HG03457 (cell line): Measurements from ENCODE around the gene N4BP2.

Experiments used
- ATAC-seq: cut with Tn5 transposase; IDR thresholded peaks from one replicate; pipeline ENCODE4 v1.9.1; 2021; ENCODE audit warnings: moderate number of reproducible peaks; ENCODE audit not compliant: unreplicated experiment

N4BP2 gene

GRCh38 chr4:40149960-40150385, 93.3 kb downstream of the N4BP2 start:
- ATAC-seq, result no peak

- ATAC-seq, result no peak
Observed at GRCh38 chr4:40150932-40151331, 94.3 kb downstream of the N4BP2 start.

GRCh38 chr4:40152637-40153036, 96.0 kb downstream of the N4BP2 start:
- no peak for ATAC-seq

DNA sequence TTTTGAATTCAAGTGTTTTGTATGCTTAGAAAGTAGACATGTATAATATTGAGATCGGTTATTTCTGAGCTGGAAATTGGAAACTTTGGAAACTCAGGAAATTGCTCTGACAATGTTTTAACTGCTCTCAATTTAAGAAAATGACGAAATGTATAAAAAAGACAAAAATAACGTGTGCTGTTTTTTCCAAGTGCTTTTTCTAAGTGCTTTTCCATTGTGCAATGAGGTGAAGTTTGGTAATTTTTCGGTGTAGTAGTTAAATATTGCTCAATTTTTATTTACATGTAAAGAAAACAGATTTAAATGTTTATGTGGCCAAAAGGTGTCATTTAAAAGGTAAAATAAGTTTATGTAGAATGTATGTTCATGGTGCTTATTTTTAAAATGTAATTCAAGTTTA, 100.8 kb downstream of the N4BP2 start:
- ATAC-seq, result no peak

DNA sequence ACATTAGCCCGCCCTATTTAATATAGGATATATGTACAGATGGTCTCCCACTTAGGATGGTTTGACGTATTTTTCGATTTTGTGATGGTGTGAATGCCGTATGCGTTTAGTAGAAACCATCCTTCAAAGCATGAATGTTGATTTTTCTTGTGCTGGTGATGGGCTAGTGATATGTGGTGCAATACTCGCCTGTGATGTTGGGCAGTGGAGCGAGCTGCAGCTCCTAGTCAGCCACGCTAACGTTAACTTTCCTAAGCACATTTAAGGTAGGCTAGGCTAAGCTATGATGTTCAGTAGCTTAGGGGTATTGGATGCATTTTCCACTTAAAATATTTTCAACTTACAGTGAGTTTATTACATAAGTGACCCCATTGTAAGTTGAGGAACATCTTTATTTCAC, 103.6 kb downstream of the N4BP2 start:
- ATAC-seq, result no peak

GRCh38 chr4:40164459-40164858, 107.8 kb downstream of the N4BP2 start:
- no peak for ATAC-seq

DNA sequence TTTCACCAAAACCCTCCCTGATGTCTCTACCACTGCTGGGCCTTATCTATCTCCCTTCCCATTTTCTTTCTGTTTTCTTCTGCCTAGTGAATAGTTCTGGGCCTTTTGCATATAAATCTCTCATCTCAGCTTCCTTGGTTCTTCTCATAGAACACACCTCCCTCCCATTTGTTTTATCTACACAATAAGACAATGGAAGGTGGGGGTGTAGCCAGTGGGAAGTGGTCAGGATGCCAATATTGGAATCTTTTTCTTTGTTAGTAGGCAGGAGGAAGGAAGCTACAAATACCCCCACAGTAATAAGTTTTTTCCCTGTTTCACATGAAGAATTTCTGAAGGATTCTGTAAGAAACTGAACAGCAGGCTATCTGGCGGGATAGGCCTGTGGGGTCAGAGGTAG, 109.3 kb downstream of the N4BP2 start:
- no peak for ATAC-seq

DNA sequence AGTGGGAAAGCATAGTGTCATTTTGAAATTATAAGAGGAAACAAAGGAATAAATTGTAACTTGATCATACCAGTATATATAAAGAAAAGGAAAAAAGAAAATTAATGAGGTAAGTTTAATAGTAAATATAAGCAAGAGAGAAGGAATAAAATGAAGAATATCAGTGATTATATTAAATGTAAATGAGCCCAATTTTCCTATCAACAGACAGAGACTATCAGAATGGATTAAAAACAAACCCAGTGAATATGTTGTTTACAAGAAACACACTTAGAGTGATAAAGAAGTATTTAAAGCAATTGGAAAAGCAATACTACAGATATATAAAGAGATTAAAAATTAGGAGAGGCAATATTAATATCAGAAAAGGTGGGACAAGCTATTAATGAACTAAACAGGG, 111.4 kb downstream of the N4BP2 start:
- ATAC-seq, result no peak

DNA sequence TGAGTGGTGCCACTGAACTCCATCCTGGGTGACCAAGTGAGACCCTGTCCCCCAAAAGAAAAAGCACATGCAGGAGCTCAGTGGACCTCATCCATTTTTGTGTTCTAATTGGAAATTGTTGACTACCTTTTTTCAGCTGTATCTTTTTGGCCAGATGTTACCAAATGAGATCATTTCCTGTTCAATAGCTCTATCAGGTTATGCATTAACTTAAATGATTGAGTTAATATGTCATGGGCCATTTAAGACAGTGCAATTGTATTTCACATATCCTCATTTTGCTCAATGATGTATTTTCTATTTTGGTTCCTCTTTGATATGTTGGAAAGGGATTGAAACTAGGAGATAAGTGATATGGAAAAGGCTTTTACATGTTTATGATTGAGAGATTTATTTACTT, 113.9 kb downstream of the N4BP2 start:
- ATAC-seq, result no peak

GRCh38 chr4:40173470-40173875, 116.8 kb downstream of the N4BP2 start:
- peak; percentile 59 for ATAC-seq

- no peak for ATAC-seq
Observed at GRCh38 chr4:40176602-40177001, 120.0 kb downstream of the N4BP2 start.

GRCh38 chr4:40177591-40177990, 120.9 kb downstream of the N4BP2 start:
- ATAC-seq, result no peak

GRCh38 chr4:40178672-40179071, 122.0 kb downstream of the N4BP2 start:
- no peak for ATAC-seq

- no peak for ATAC-seq
Observed at GRCh38 chr4:40179360-40179759, 122.7 kb downstream of the N4BP2 start.

DNA sequence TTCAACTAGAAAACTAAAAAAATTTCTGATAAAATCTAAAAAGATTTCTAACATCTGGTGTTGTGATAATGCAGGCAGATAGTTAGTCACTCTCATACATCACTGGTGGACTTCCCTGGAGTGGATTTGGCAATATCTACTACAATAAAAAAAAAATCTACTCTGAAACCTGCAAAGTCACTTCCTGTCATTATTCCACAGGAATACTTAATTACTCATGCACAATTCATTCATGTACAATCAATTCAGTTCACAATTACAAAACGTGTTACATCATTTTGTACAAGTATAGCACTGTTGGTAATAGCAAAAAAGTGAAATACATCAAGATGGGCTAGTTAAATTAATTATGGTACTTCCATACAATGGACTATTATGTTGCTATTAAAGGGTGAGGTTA, 123.7 kb downstream of the N4BP2 start:
- no peak for ATAC-seq

- ATAC-seq, result no peak
Observed at GRCh38 chr4:40182001-40182400, 125.4 kb downstream of the N4BP2 start.

DNA sequence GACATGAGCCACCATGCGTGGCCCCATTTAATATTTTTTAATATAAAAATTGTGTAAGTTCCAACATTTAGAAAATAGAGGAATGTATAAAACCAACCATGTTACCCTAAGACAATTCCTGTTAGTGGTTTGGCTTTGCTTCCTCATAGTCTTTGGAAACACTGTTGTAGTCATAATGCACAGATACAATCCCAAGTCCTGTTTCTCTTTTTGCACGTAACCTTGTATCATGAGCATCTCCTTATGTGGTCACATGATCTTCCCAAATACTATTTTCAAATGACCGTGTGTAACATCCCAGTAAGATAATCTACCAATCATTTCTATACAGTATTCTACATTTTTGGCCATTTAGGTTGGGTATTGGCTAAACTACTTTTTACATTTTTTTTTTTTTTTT, 126.3 kb downstream of the N4BP2 start:
- no peak for ATAC-seq

- no peak for ATAC-seq
Observed at GRCh38 chr4:40183615-40184411, 127.2 kb downstream of the N4BP2 start.

DNA sequence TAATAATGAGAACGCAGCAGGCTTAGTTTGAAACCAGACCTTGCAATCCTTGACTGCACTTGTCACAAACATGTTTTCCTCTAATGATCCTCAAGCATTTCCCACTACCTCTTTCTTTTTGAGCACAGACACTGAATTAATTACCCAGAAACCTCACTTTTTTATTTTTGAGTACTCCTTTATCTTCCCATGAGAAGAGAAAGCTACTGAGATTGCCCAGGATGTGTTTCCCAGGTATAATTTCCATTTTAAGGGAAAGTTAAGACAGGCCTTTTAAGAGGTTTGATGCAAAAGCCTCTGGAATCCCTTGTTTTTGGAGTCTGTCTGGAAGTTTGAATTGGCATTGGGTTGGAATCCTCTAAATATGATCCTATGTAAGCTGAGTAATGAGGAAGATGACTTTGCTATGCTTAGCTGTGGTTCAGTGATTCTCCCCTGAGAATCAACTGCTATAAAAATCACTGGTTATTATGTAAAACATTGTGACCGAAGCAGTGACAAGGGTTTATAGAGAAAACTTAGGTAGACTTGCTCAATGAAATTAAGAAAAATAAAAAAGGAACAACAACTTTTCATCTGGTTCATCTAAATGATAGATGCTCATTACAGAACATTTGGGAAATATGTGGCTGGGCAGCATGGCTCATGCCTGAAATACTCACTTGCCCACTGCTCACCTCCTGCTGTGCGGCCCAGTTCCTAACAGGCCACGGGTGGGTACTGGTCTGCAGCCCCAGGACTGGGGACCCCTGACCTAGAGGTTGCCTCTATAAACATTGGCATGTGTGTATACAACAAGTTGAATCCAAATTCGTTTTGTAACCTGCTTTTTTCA, 129.4 kb downstream of the N4BP2 start:
- ATAC-seq, result no peak

DNA sequence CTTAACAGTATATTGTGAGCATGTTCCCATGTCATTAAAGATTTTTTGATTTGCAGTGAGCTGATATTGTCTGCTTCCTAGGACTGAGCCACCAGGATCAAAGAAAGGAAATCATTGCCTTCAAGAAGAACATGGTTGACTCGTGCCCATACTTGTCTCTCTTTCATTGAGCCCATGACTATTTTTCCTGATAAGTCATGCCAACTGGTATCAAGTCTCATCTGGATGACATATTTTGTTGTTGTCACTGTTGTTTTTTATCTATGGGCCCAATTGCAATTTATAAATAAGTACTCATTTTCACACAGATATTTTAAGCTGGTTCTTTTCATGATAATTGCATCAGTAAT, 130.0 kb downstream of the N4BP2 start:
- no peak for ATAC-seq

DNA sequence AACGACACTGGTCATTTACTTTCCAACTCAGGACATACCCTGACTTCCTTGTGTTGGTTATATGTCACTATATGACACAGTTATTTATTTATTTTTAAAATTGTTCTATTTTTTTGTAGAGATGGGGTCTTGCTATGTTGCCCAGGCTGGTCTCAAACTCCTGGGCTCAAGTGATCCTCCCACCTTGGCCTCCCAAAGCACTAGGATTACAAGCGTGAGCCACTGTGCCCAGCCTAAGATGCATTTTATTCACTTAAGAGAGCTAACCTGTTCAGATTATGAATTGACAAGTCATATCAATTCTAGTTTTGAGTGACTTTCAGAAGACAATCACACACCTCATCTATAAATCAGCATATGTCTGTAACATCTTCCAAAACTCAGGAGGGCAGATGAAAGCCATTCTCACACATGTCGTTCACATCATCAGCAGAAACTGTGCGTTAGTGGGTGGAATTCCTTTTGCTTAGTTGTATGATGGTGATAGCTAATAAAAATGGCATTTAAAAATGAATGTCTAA, 130.8 kb downstream of the N4BP2 start:
- no peak for ATAC-seq

DNA sequence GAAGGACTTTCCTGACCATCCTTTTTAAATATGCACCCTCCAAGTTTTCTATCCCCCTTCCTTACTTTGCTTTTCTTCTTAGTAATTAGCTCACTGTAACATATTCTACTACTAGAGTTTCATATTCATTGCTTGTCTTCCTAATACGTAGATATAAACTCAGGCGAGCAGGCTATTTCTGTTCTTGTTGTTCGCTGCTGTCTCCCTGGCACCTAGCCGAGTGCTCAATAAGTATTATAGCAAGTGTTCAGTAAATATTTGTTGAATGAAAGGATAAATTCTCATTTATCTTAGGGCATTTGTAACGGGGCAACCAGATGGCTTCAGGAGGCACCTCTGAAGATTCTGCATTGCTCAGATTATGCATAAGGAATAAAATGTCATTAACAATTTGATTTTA, 133.4 kb downstream of the N4BP2 start:
- no peak for ATAC-seq
